T-cell (primary cell): ENCODE data around the gene ABCA5. TPM values are rescaled to one million over a fixed set of nuclear protein-coding genes. Genes with fewer than 3 reads are reported as not detected.

Source experiments
- ATAC-seq, 4 experiments: fragments of 200-7000 bp in 3 of 4; fragments of 150-1000 bp in 1 of 4; cut with Tn5 transposase; replicated peaks in 1 of 4; 1 replicate in 3 of 4; 2 replicates in 1 of 4; pipeline ENCODE4 v1.10.0; 2021; ENCODE audit warnings: moderate library complexity in 3 of 4, mild to moderate bottlenecking in 2 of 4, moderate number of reproducible peaks in 1 of 4
- CTCF ChIA-PET, 2 donors: fragments of 300-600 bp; sonication (Branson Sonifier 250); formaldehyde crosslinking; loops; one replicate each; lab custom pipeline; 2022; ENCODE audit warnings: antibody characterized with exemption in 2 of 2; lab: Charles Lee
- POLR2A ChIA-PET, 2 donors: fragments of 300-600 bp; sonication (Branson Sonifier 250); formaldehyde crosslinking; loops; one replicate each; lab custom pipeline; 2022; ENCODE audit warnings: antibody characterized with exemption in 2 of 2; lab: Charles Lee
- DNase-seq, 35 experiments: peaks; one replicate each; pipeline versions ENCODE4 v3.0.0 to v3.0.0-alpha.2; 2013 to 2023
- H3K27ac ChIP-seq: one replicate; pipeline ENCODE4 v1.5.1; 2013; ENCODE audit warnings: low read length
- H3K27me3 ChIP-seq, 2 experiments: replicated peaks in 1 of 2; 1 replicate in 1 of 2; 2 replicates in 1 of 2; pipeline versions ENCODE4 v1.6.1 to v1.7.0; 2013; ENCODE audit warnings: low read length in 1 of 2, mixed read lengths in 1 of 2; ENCODE audit not compliant: control insufficient read depth in 2 of 2, insufficient read depth in 2 of 2; ENCODE audit errors: extremely low read depth in 1 of 2
- H3K36me3 ChIP-seq, 2 donors: 1 replicate in 1 of 2; 2 replicates in 1 of 2; pipeline versions ENCODE4 v1.6.1 to v1.7.0; 2013; ENCODE audit warnings: low read length in 1 of 2; ENCODE audit not compliant: control insufficient read depth in 2 of 2, insufficient read depth in 1 of 2; ENCODE audit errors: extremely low read depth in 1 of 2
- H3K4me1 ChIP-seq, 2 experiments: 1 replicate in 1 of 2; 2 replicates in 1 of 2; pipeline versions ENCODE4 v1.6.1 to v1.7.0; 2013; ENCODE audit warnings: low read length in 2 of 2, mixed read lengths in 1 of 2; ENCODE audit not compliant: insufficient read depth in 2 of 2, control insufficient read depth in 1 of 2; ENCODE audit errors: extremely low read depth in 1 of 2
- H3K4me3 ChIP-seq, 2 donors: 1 replicate in 1 of 2; 2 replicates in 1 of 2; pipeline versions ENCODE4 v1.5.1 to v1.7.0; 2013; ENCODE audit warnings: mild to moderate bottlenecking in 2 of 2, low read length in 1 of 2, moderate library complexity in 1 of 2; ENCODE audit not compliant: control insufficient read depth in 1 of 2; ENCODE audit errors: extremely low read depth in 1 of 2
- H3K9me3 ChIP-seq: 2 replicates; pipeline ENCODE4 v1.7.0; 2013
- H3K27ac Mint-ChIP-seq, 2 donors: one replicate each; pipeline ENCODE4 v1.8.0; 2020 to 2021; ENCODE audit warnings: mild to moderate bottlenecking in 2 of 2, mixed read lengths in 2 of 2
- H3K27me3 Mint-ChIP-seq, 2 donors: one replicate each; pipeline ENCODE4 v1.8.0; 2021 to 2022; ENCODE audit warnings: mixed read lengths in 2 of 2
- H3K36me3 Mint-ChIP-seq: one replicate; pipeline ENCODE4 v1.8.0; 2021; ENCODE audit warnings: mixed read lengths
- H3K4me1 Mint-ChIP-seq, 3 donors: one replicate each; pipeline ENCODE4 v1.8.0; 2020 to 2022; ENCODE audit warnings: mixed read lengths in 3 of 3, mild to moderate bottlenecking in 1 of 3
- H3K4me3 Mint-ChIP-seq, 3 donors: one replicate each; pipeline ENCODE4 v1.8.0; 2020 to 2022; ENCODE audit warnings: mild to moderate bottlenecking in 3 of 3, mixed read lengths in 3 of 3, moderate library complexity in 3 of 3
- H3K9me3 Mint-ChIP-seq, 3 donors: one replicate each; pipeline ENCODE4 v1.8.0; 2020 to 2022; ENCODE audit warnings: mixed read lengths in 3 of 3
- WGBS: methylation state at CpG from one replicate; pipeline ENCODE4 v1.1.5; 2013; ENCODE audit warnings: missing lambda C conversion rate; ENCODE audit not compliant: insufficient coverage; 5-methylcytosine and 5-hydroxymethylcytosine counted together
- total RNA-seq, 35 experiments: library from RNA in 6 of 35; stranded (reverse) in 6 of 35; fragments of 120-200 nt in 1 of 35; gene quantifications; one replicate each; pipeline versions ENCODE4 v1.2.1 to v1.2.4 and lab custom pipeline; 2013 to 2026

Gene ABCA5
- total RNA-seq, 5 donors from 2014 or later (not counting 1 experiment from before 2014, with no cell fraction given): 31.9 to 45.2 (median 42.7) TPM

DNA sequence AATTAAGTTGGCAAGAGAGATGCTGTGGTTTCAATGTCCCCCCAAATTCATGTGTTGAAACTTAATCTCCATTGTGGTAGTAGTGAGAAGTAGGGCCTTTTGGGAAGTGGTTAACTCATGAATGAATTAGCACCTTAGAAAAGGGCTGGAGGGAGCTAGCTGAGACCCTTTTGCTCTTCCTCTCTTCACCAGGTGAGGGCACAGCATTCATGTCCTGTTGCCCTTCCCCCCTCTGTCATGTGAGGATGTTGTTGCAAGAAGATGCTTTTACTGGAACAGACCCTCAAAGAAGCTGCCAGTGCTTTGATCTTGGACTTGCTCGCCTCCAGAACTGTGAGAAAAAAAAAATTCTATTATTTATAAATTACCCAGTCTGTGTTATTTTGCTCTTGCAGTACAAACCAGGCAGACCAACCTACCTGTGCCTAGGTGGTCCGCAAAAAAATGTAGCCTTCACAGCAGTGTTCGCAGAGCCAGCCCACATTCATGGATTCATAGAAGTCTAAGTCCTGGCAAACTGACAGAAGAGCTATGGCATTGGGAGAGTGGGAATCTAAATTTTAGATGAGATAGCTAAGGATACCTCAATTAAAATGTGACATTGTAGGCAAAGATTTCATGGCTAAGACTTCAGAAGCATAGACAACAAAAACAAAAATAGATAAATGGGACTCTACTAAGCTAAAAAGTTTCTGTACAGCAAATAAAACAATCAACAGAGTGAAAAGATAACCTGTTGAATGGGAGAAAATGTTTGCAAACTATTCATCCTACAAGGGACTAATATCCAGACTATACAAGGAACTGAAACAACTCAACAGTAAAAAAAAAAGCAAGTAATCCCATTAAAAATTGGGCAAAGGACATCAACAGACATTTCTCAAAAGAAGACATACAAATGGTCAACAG, 32.0 kb upstream of the ABCA5 start:
- Histone ChIP-seq H3K4me1 (no peaks in the 10 kb centered on the region), H3K4me3 (no peak overlapping the region), H3K27me3 (no peaks in the 10 kb centered on the region), H3K36me3 (no peaks in the 10 kb centered on the region), H3K27ac (no peak overlapping the region), H3K9me3 (no peaks in the 10 kb centered on the region)
- ChIA-PET CTCF (interaction anchor here in 1 of 2 donors (0.5 to 1.0 kb wide), 3 partner anchors 97 to 167 kb away, joined by 3 to 4 read pairs (median 3); no protein-coding TSS in a partner anchor), POLR2A (interaction anchor here in 1 of 2 donors (0.7 kb wide), 1 partner anchor 45 kb away, joined by 5 read pairs; no protein-coding TSS in a partner anchor)
- Mint-ChIP-seq H3K27ac (no peak overlapping the region), H3K9me3 (no peaks in the 10 kb centered on the region), H3K4me3 (no peak overlapping the region), H3K36me3 (no peaks in the 10 kb centered on the region), H3K4me1 (peaks cover 0 to 3% (median 0%) of the 10 kb centered on the region in 3 donors), H3K27me3 (peaks cover 6 to 8% of the 10 kb centered on the region in 2 donors)
- WGBS: 100% methylated on average over 1 of the region's 3 CpGs
- DNase-seq (peak in 11 of 35 experiments; percentile 1 to 34 (median 3)), ATAC-seq (peak in 1 of 4 experiments; percentile 42)

DNA sequence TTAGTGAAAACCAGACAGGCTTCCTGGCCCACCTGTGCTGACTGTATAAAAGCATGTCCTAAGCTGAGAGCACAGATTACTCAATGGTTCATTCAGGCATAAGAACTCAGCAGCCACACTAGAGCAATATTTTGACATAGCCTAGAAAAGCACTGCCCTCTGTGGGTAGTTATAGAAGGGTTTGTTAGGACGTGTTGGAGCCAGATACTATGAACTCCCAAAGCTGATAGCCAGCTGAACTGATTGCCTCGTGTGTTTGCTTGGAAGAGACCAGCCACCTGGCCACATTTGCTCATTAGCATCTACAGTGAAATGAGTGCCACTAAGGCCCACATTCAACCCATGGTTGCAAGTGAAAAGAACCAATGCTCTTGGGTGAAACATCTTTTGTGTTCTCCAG, 30.8 kb upstream of the ABCA5 start:
- no peak overlapping the region for H3K27ac ChIP-seq
- Mint-ChIP-seq H3K9me3 (no peaks in the 10 kb centered on the region), H3K36me3 (no peaks in the 10 kb centered on the region), H3K27ac (no peak overlapping the region), H3K4me3 (no peak overlapping the region), H3K27me3 (peaks cover 6 to 8% of the 10 kb centered on the region in 2 donors), H3K4me1 (peaks cover 0 to 3% (median 0%) of the 10 kb centered on the region in 3 donors)
- no peak for DNase-seq
- H3K4me1 ChIP-seq: no peaks in the 10 kb centered on the region
- no peak overlapping the region for H3K4me3 ChIP-seq
- 72% methylated on average over 2 of the region's 2 CpGs for WGBS
- POLR2A ChIA-PET: interaction anchor here in 1 of 2 donors (0.6 kb wide), 1 partner anchor 136 kb away, joined by 3 read pairs; no protein-coding TSS in a partner anchor
- CTCF ChIA-PET: no interaction called here
- H3K36me3 ChIP-seq: no peaks in the 10 kb centered on the region
- no peak for ATAC-seq
- no peaks in the 10 kb centered on the region for H3K9me3 ChIP-seq
- no peaks in the 10 kb centered on the region for H3K27me3 ChIP-seq

DNA sequence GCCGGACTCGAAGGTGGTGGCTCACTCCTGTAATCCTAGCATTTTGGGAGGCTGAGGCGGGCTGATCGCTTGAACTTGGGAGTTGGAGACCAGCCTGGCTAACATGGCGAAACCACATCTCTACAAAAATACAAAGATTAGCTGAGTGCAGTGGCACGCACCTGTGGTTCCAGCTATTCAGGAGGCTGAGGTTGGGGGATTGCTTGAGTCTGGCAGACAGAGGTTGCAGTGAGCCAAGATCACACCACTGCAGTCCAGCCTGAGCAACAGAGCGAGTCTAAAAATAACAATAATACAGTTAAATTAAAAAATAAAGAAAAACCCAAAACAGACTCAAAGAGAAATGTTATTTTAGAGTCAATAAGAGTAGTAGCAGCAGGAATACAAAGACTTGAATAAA, 29.7 kb upstream of the ABCA5 start:
- Mint-ChIP-seq H3K27ac (no peak overlapping the region), H3K27me3 (peaks cover 6 to 8% of the 10 kb centered on the region in 2 donors), H3K4me1 (peaks cover 0 to 3% (median 0%) of the 10 kb centered on the region in 3 donors), H3K4me3 (no peak overlapping the region), H3K36me3 (no peaks in the 10 kb centered on the region), H3K9me3 (no peaks in the 10 kb centered on the region)
- Histone ChIP-seq H3K4me3 (no peak overlapping the region), H3K27me3 (peaks cover 0 to 3% of the 10 kb centered on the region in 2 experiments), H3K27ac (no peak overlapping the region), H3K9me3 (no peaks in the 10 kb centered on the region), H3K4me1 (no peaks in the 10 kb centered on the region), H3K36me3 (no peaks in the 10 kb centered on the region)
- DNase-seq: no peak
- ChIA-PET CTCF (interaction anchor here in 1 of 2 donors (0.6 kb wide), 1 partner anchor 166 kb away, joined by 7 read pairs; no protein-coding TSS in a partner anchor), POLR2A (no interaction called here)
- WGBS: 100% methylated on average over 2 of the region's 7 CpGs
- no peak for ATAC-seq

- no peak for ATAC-seq
- 91% methylated on average over 4 of the region's 4 CpGs for WGBS
- no peaks in the 10 kb centered on the region for H3K9me3 ChIP-seq
- peaks cover 20 to 27% of the 10 kb centered on the region in 2 donors for H3K27me3 Mint-ChIP-seq
- ChIA-PET CTCF (interaction anchor here in 1 of 2 donors (0.6 kb wide), 1 partner anchor 16 kb away, joined by 3 read pairs; no protein-coding TSS in a partner anchor), POLR2A (no interaction called here)
- no peak overlapping the region for H3K27ac ChIP-seq
- no peak overlapping the region for H3K27ac Mint-ChIP-seq
- H3K36me3 Mint-ChIP-seq: no peaks in the 10 kb centered on the region
- H3K4me1 ChIP-seq: no peaks in the 10 kb centered on the region
- no peaks in the 10 kb centered on the region for H3K36me3 ChIP-seq
- H3K27me3 ChIP-seq: peaks cover 0 to 8% of the 10 kb centered on the region in 2 experiments
- DNase-seq: no peak
- H3K4me3 ChIP-seq: no peak overlapping the region
- H3K4me1 Mint-ChIP-seq: no peaks in the 10 kb centered on the region
- no peak overlapping the region for H3K4me3 Mint-ChIP-seq
- no peaks in the 10 kb centered on the region for H3K9me3 Mint-ChIP-seq
Observed at GRCh38 chr17:69350911-69351310, 24.0 kb upstream of the ABCA5 start.

GRCh38 chr17:69348429-69348828, 21.5 kb upstream of the ABCA5 start:
- Histone ChIP-seq H3K27me3 (peaks cover 0 to 8% of the 10 kb centered on the region in 2 experiments), H3K4me3 (no peak overlapping the region), H3K27ac (no peak overlapping the region), H3K36me3 (no peaks in the 10 kb centered on the region), H3K4me1 (no peaks in the 10 kb centered on the region), H3K9me3 (no peaks in the 10 kb centered on the region)
- CTCF ChIA-PET: no interaction called here
- no peak overlapping the region for H3K27ac Mint-ChIP-seq
- no peak for ATAC-seq
- H3K4me3 Mint-ChIP-seq: no peak overlapping the region
- 74% methylated on average over 2 of the region's 2 CpGs for WGBS
- H3K4me1 Mint-ChIP-seq: no peaks in the 10 kb centered on the region
- H3K36me3 Mint-ChIP-seq: no peaks in the 10 kb centered on the region
- H3K27me3 Mint-ChIP-seq: peaks cover 18 to 23% of the 10 kb centered on the region in 2 donors
- POLR2A ChIA-PET: no interaction called here
- no peaks in the 10 kb centered on the region for H3K9me3 Mint-ChIP-seq
- DNase-seq: no peak

GRCh38 chr17:69346766-69347165, 19.8 kb upstream of the ABCA5 start:
- Histone ChIP-seq H3K4me3 (no peak overlapping the region), H3K4me1 (no peaks in the 10 kb centered on the region), H3K27ac (no peak overlapping the region), H3K27me3 (peaks cover 0 to 5% of the 10 kb centered on the region in 2 experiments), H3K9me3 (no peaks in the 10 kb centered on the region), H3K36me3 (no peaks in the 10 kb centered on the region)
- Mint-ChIP-seq H3K27ac (no peak overlapping the region), H3K36me3 (no peaks in the 10 kb centered on the region), H3K4me1 (no peaks in the 10 kb centered on the region), H3K27me3 (peaks cover 18 to 30% of the 10 kb centered on the region in 2 donors), H3K9me3 (no peaks in the 10 kb centered on the region), H3K4me3 (no peak overlapping the region)
- DNase-seq: no peak
- POLR2A ChIA-PET: no interaction called here
- ATAC-seq: no peak
- CTCF ChIA-PET: no interaction called here
- WGBS: 94% methylated on average over 3 of the region's 7 CpGs
